Measurements from ENCODE around the gene LRRC74A.

DNA sequence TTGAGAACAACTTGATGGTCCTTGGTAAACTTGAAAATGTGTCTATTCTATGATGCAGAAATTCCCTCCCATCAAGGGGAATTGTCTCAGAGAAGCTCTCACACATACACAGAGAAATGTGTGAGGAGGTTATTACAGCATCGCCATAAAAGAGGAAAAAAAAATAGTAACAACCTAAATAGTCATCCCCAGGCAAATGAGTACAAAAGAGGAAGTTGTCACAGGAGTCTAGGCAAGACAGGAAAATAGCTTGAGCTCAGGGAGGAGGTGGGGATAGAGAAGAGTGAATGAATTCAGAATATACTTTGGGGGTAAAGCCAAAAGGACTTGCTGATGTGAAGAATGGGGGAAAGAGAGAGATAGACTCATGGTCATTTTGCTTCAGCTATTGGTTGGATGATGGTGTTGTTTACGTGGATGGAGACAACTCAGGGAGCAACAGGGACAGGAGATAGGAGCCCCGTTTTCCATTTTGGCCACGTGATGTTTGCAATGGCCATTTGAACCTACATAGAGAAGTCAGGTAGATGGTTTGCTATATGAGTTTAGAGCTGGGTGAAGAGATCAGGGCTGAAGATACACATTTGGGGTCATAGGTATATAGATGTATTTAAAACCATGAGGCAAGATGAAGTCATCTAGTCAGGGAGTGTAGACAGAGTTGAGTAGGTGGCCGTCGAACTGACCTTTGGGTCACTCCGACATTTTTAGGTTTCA is 20.3 kb downstream of the LRRC74A start:
- TF ChIP-seq CTCF (IDR thresholded peaks at IDR 0.05) (no peak), POLR2A (IDR thresholded peaks at IDR 0.05) (no peak), EP300 (IDR thresholded peaks at IDR 0.05) (no peak)

Measured in ovary (tissue), 3 donors.